HFF-Myc (cell line): ENCODE data around the gene EWSR1.
A peak's percentile ranks its signal among the peaks of the same experiment; 100 is the strongest.

Experiments
- DNase-seq: peaks from one replicate; pipeline ENCODE4 v3.0.0-alpha.2; 2011; ENCODE audit warnings: low read depth; ENCODE audit errors: extremely low read depth
- H3K4me3 ChIP-seq: replicated peaks from 2 replicates; pipeline ENCODE4 v1.5.1; 2011; ENCODE audit warnings: low read depth, mild to moderate bottlenecking, control low read depth, low read length
- TF ChIP-seq, protein P1 (sequence below): IDR thresholded peaks from 2 replicates; pipeline ENCODE4 v1.5.1; 2012; ENCODE audit warnings: mild to moderate bottlenecking, low read depth, low read length, control low read depth; ENCODE audit errors: missing control alignments

EWSR1 gene

DNA sequence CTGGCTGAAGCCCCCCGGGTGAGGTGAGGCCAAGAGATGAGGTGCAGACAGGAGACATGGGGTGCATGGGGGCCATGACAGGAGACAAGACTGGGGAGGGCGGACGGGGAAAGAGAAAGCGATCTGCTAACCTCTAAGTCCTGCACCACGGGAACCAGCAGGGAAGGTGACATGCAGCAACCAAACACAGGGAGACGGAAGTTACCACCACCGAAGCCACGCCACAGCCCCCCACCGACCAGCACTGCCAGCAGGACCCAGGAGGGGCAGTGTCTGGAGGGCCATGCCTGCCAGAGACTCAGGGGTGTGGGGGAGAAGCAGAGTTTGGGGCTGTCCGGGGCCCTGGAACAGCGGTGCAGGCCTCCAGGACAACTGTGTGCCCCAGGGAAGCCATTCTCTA is 61.5 kb downstream of the EWSR1 start:
- TF ChIP-seq, protein P1, sequence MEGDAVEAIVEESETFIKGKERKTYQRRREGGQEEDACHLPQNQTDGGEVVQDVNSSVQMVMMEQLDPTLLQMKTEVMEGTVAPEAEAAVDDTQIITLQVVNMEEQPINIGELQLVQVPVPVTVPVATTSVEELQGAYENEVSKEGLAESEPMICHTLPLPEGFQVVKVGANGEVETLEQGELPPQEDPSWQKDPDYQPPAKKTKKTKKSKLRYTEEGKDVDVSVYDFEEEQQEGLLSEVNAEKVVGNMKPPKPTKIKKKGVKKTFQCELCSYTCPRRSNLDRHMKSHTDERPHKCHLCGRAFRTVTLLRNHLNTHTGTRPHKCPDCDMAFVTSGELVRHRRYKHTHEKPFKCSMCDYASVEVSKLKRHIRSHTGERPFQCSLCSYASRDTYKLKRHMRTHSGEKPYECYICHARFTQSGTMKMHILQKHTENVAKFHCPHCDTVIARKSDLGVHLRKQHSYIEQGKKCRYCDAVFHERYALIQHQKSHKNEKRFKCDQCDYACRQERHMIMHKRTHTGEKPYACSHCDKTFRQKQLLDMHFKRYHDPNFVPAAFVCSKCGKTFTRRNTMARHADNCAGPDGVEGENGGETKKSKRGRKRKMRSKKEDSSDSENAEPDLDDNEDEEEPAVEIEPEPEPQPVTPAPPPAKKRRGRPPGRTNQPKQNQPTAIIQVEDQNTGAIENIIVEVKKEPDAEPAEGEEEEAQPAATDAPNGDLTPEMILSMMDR: no peak
- no peak overlapping the region for H3K4me3 ChIP-seq

DNA sequence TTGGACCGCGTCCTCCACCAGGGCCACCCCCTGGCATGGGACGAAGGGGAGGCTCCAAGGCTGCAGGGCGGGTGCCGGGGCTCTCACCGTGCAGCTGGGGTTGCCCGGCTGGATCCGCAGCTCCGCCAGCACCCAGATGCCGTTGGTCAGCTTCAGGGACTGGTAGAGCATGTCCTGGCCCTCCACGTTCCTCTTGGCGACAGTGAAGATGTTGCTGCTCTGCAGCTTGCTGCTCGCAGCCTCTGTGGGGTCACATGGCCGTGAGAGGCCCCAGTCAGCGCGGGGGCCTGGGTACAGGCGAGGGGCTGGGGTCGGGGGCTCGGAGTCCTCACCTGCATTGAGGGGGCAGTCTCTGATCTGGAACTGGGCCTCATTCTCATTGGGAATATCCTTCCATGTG is 62.2 kb downstream of the EWSR1 start:
- DNase-seq: no peak
- H3K4me3 ChIP-seq: no peak overlapping the region
- TF ChIP-seq, protein P1: no peak

More for the DNA sequence above, 61.5 kb downstream of the EWSR1 start:
- no peak for DNase-seq

DNA sequence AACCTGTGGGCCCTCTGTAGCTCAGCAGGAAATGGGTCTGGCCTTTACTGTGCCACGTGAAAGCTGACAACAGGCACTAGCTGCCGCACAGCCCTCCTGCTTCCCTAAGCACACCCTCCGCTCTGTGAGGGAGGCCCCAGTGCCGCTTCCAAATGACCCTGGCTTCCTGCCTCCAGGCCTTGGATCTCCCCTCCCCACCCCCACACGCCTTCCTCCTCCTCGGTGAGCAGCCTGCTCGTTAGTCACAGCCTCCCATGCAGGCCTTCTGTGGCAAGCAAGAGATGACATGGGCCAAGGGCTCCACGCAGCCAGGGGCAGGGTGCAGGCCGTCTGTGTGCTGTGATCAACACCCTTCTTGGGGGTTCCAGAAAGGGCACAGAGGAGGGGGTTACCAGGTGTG is 62.7 kb downstream of the EWSR1 start:
- TF ChIP-seq, protein P1: no peak
- DNase-seq: peak; percentile 65
- no peak overlapping the region for H3K4me3 ChIP-seq

DNA sequence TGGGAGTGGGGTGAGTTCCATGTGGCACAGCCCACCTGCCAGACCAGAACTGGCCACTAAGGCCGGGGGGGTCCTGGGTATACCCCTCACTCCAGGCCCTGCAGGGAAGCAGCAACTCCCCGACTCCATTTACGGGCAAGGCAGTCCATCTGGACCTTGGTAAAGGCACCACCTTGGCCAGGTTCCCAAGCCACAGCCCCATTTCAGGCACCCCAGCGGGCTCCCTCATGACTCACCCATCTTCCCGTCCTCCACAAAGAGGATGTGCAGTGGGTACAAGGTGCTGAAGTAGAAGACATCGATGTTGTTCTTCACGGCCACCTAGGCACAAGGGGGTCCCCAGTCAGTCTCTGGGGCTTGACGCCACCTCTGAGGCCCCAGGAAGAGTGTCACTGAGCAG is 63.1 kb downstream of the EWSR1 start:
- no peak overlapping the region for H3K4me3 ChIP-seq
- no peak for DNase-seq
- TF ChIP-seq, protein P1: no peak

DNA sequence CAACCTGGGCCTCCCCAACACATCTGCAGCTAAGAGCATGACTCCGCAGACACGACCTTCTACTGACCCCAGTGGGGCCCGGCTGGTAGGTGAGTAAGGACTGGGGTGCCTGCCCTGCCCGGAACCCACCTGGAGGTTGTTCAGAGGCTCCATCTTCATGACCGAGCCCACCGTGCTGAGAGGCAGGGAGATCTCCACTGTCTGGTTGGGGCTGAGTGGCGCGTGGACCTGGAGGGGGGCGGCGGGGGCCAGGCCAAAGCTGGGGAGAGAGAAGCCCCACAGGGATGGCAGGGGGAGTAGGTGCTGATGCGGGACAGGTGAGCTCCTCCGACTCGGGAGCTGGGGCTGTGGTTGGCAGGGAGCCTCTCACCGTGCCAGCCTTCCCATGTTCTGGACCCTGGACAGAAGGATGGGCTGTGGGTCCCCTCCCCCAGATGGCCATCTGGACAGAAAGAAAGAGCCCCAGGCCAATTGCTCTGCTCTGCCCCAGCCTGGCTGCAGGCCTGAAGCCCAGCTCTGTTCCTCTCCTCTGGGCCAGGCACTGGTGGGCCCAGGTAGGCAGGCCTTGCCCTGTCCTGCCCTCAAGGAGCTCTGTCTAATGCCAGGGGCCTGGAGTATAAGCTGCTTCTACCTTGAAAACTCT is 63.7 kb downstream of the EWSR1 start:
- no peak for DNase-seq
- TF ChIP-seq, protein P1: no peak
- H3K4me3 ChIP-seq: no peak overlapping the region

DNA sequence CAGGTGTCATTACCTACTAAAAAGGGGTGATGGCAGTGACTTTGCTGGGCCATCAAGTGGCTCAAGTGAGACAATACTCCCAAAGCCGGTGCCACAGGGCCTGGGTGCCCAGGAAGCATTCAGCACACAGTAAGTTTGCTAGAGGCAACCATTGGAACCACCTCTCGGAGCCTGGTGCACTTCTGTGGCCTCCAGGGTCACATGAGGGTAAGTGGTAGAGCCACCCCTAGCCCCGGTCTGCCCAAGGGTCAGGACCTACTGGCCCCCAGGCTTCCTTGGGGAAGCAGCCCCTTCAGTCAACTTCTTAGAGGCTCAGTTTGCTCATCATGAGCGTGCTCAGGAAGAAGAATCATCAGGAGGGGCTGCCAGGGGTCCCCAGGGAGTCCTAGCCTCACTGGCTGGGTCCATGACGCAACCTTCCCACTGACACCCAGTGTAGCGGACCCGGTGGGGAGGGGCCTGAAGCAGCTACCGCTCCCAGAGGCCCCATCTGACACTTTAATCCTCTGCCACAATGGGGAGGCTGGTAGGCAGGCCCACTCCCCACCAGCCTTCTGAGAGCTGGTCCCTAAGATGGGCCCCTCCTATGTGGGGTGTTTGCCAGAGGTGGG is 64.9 kb downstream of the EWSR1 start:
- DNase-seq: no peak
- TF ChIP-seq, protein P1: no peak
- no peak overlapping the region for H3K4me3 ChIP-seq
